Measurements from ENCODE around the gene ERCC2. TPM values are rescaled to one million over a fixed set of nuclear protein-coding genes. Genes with fewer than 3 reads are reported as not detected.

The ERCC2 gene
- total and polyA plus RNA-seq, 2 of the 8 experiments (the other 6 are each of a cell fraction or from before 2014, with no cell fraction given) = 107 to 117 TPM

GRCh38 chr19:45356760-45357444, 13.5 kb downstream of the ERCC2 start:
- peaks cover 27 to 72% (median 56%) of the 10 kb centered on the region in 4 experiments for H3K36me3 ChIP-seq (ENCODE audit: control insufficient read depth in 2 of 4, insufficient read depth in 4 of 4, low read length in 3 of 4)
- TF ChIP-seq RXRA (IDR thresholded peaks at IDR 0.05; ENCODE audit: insufficient read depth, low read depth, low read length) (no peak), MAFK (IDR thresholded peaks at IDR 0.05; ENCODE audit: low read depth, low read length) (peak; percentile 9; the same call in 1 of the 2 replicates)
- H3K4me3 ChIP-seq (ENCODE audit: extremely low read depth in 1 of 4, insufficient read depth in 2 of 4, low read depth in 3 of 4, low read length in 4 of 4) = no peak overlapping the region
- no peak overlapping the region for H3K14ac ChIP-seq (ENCODE audit: insufficient read length)
- H2BK15ac ChIP-seq (ENCODE audit: low read length) = no peak overlapping the region
- H3K23me2 ChIP-seq (ENCODE audit: low read depth, low read length) = no peaks in the 10 kb centered on the region
- H2BK12ac ChIP-seq (ENCODE audit: low read depth, low read length) = no peak overlapping the region
- H2AFZ ChIP-seq (ENCODE audit: low read length) = no peak overlapping the region
- H4K20me1 ChIP-seq (replicated peaks in 1 of 2; ENCODE audit: control insufficient read depth in 1 of 2, insufficient read depth in 2 of 2, low read length in 2 of 2) = peaks cover 0 to 30% of the 10 kb centered on the region in 2 experiments
- no peak overlapping the region for H4K91ac ChIP-seq (replicated peaks; ENCODE audit: insufficient read length, low read length)
- no peaks in the 10 kb centered on the region for H3K4me1 ChIP-seq (replicated peaks in 1 of 4; ENCODE audit: control insufficient read depth in 3 of 4, insufficient read depth in 4 of 4, low read length in 3 of 4)
- ChIA-PET CTCF (ENCODE audit: partially characterized antibody) (interaction anchor here (1.2 to 1.3 kb wide), 2 partner anchors 12 to 28 kb away, joined by 3 read pairs; no protein-coding TSS in a partner anchor), POLR2A (ENCODE audit: partially characterized antibody) (interaction anchor here (1.6 to 3.1 kb wide), 2 partner anchors 8 to 10 kb away, joined by 5 to 25 read pairs; no protein-coding TSS in a partner anchor)
- DNase-seq (ENCODE audit: low read depth in 1 of 2, low spot score in 2 of 2) (no peak), FAIRE-seq (no peak)
- no peak overlapping the region for H3K18ac ChIP-seq (ENCODE audit: extremely low read depth, low read length)
- no peak overlapping the region for H2BK120ac ChIP-seq (replicated peaks; ENCODE audit: low read depth, low read length)
- H3K4ac ChIP-seq (replicated peaks; ENCODE audit: insufficient read length, low read depth, low read length) = no peak overlapping the region
- no peaks in the 10 kb centered on the region for H3K9me3 ChIP-seq (ENCODE audit: insufficient read depth in 2 of 2, low read depth in 1 of 2, low read length in 1 of 2)
- no peak overlapping the region for H3K27ac ChIP-seq (ENCODE audit: low read depth, low read length)
- peaks cover 2% of the 10 kb centered on the region; the same call in 1 of the 2 replicates for H3K79me1 ChIP-seq (ENCODE audit: low read depth, low read length)
- no peaks in the 10 kb centered on the region for H3K79me2 ChIP-seq (ENCODE audit: control insufficient read depth in 1 of 2, insufficient read depth in 2 of 2, low read length in 2 of 2)
- no peaks in the 10 kb centered on the region for H3K27me3 ChIP-seq (replicated peaks in 1 of 4; ENCODE audit: control insufficient read depth in 3 of 4, extremely low read depth in 1 of 4, insufficient read depth in 3 of 4, low read length in 3 of 4)
- H3K56ac ChIP-seq (replicated peaks; ENCODE audit: insufficient read length, low read depth, low read length) = no peak overlapping the region
- H3K4me2 ChIP-seq (ENCODE audit: insufficient read depth in 1 of 2, low read depth in 2 of 2, low read length in 2 of 2) = no peak overlapping the region
- no peak overlapping the region for H4K5ac ChIP-seq (ENCODE audit: insufficient read length, low read depth, low read length)
- H2BK20ac ChIP-seq (ENCODE audit: low read length) = no peak overlapping the region
- no peak overlapping the region for H3K9ac ChIP-seq (replicated peaks in 1 of 4; ENCODE audit: extremely low read depth in 1 of 4, low read depth in 3 of 4, low read length in 3 of 4)
- H2AK5ac ChIP-seq (ENCODE audit: low read depth, low read length) = no peak overlapping the region
- H4K8ac ChIP-seq (ENCODE audit: extremely low read depth, insufficient read depth, low read length) = no peak overlapping the region
- no peak overlapping the region for H3K23ac ChIP-seq (ENCODE audit: insufficient read length)
- no peak overlapping the region for H2BK5ac ChIP-seq (ENCODE audit: low read depth, low read length)
- WGBS, 2 experiments (ENCODE audit: extremely low coverage in 1 of 2, insufficient coverage in 1 of 2, insufficient read length in 1 of 2, insufficient replicate concordance in 2 of 2, low coverage in 1 of 2, low lambda C conversion rate in 2 of 2, missing lambda C conversion rate in 1 of 2) = 95% methylated on average over 17 of the region's 20 CpGs; no CpG with 5 or more reads in 1 of the 2 experiments
